Measurements from ENCODE around the gene CPB1. TPM values are rescaled to one million over a fixed set of nuclear protein-coding genes. Genes with fewer than 3 reads are reported as not detected.

CPB1 gene
- total and polyA plus RNA-seq, 2 of the 8 experiments (the other 6 are each of a cell fraction or from before 2014, with no cell fraction given), result not detected

- TF ChIP-seq CHD7 (IDR thresholded peaks at IDR 0.05; ENCODE audit: insufficient replicate concordance, low read length) (no peak), NRF1 (IDR thresholded peaks at IDR 0.05; ENCODE audit: low read depth, low read length) (no peak), KDM4A (IDR thresholded peaks at IDR 0.05; ENCODE audit: low read depth, low read length, severe bottlenecking) (no peak), BRCA1 (IDR thresholded peaks at IDR 0.05; ENCODE audit: low read depth, low read length) (no peak), MAFK (IDR thresholded peaks at IDR 0.05; ENCODE audit: low read depth, low read length) (no peak), TAF7 (optimal IDR thresholded peaks at IDR 0.05; ENCODE audit: borderline replicate concordance, low read depth, low read length) (no peak), EZH2 (IDR thresholded peaks at IDR 0.05; ENCODE audit: low read depth, low read length, severe bottlenecking) (no peak)
Observed at GRCh38 chr3:148840451-148840850, 12.8 kb downstream of the CPB1 start (continued).
